Type B pancreatic cell (in vitro differentiated cells): Measurements from ENCODE around the gene YIF1A. TPM values are rescaled to one million over a fixed set of nuclear protein-coding genes. Genes with fewer than 3 reads are reported as not detected.

ENCODE experiments used
- DNase-seq: peaks from one replicate; pipeline ENCODE4 v3.0.0; 2021; ENCODE audit warnings: mixed read lengths; ENCODE audit not compliant: unreplicated experiment; ENCODE audit errors: extremely low spot score
- H3K27ac Mint-ChIP-seq: 2 replicates; pipeline ENCODE4 v1.8.0; 2021; ENCODE audit warnings: mild to moderate bottlenecking, mixed read lengths
- H3K27me3 Mint-ChIP-seq: 2 replicates; pipeline ENCODE4 v1.8.0; 2021; ENCODE audit warnings: mixed read lengths
- H3K36me3 Mint-ChIP-seq: 2 replicates; pipeline ENCODE4 v1.8.0; 2021; ENCODE audit warnings: mixed read lengths
- H3K4me1 Mint-ChIP-seq: one replicate; pipeline ENCODE4 v1.8.0; 2021; ENCODE audit warnings: mixed read lengths; ENCODE audit not compliant: unreplicated experiment
- H3K4me3 Mint-ChIP-seq: 2 replicates; pipeline ENCODE4 v1.8.0; 2021; ENCODE audit warnings: mild to moderate bottlenecking, mixed read lengths
- H3K9me3 Mint-ChIP-seq: 2 replicates; pipeline ENCODE4 v1.8.0; 2021; ENCODE audit warnings: mixed read lengths
- CTCF ChIP-seq: fragments of 200-600 bp; sonication (generic); conservative IDR thresholded peaks from 2 replicates; pipeline ENCODE4 v1.5.0; 2021; ENCODE audit warnings: antibody characterized with exemption, mild to moderate bottlenecking
- total RNA-seq: library from RNA; stranded (reverse); gene quantifications from 2 replicates; pipeline ENCODE4 v1.2.1, GENCODE V29; 2021; ENCODE audit warnings: low replicate concordance

YIF1A gene
- total RNA-seq, 1 donor from 2014 or later, result 87.0 TPM

GRCh38 chr11:66317322-66317722 is 28.4 kb upstream of the YIF1A start:
- Mint-ChIP-seq H3K4me3 (peak overlapping the region; percentile 78), H3K36me3 (no peaks in the 10 kb centered on the region), H3K27me3 (peaks cover 3% of the 10 kb centered on the region), H3K27ac (peak overlapping the region; percentile 62), H3K9me3 (peaks cover 6% of the 10 kb centered on the region), H3K4me1 (peaks cover 29% of the 10 kb centered on the region)
- TF ChIP-seq CTCF, result no peak
- no peak for DNase-seq

GRCh38 chr11:66316849-66317251 is 27.9 kb upstream of the YIF1A start, which contains the start of gene CD248:
Gene CD248, minus strand, starts transcription at chr11:66317044. Its CDS starts 17 bp downstream, at chr11:66317027.
- TF ChIP-seq CTCF, result no peak
- Mint-ChIP-seq H3K27me3 (peaks cover 3% of the 10 kb centered on the region), H3K36me3 (no peaks in the 10 kb centered on the region), H3K4me1 (peaks cover 29% of the 10 kb centered on the region), H3K4me3 (peak within 1 kb of the TSS; percentile 78), H3K27ac (peak within 1 kb of the TSS; percentile 62), H3K9me3 (peaks cover 6% of the 10 kb centered on the region)
- no peak for DNase-seq

DNA sequence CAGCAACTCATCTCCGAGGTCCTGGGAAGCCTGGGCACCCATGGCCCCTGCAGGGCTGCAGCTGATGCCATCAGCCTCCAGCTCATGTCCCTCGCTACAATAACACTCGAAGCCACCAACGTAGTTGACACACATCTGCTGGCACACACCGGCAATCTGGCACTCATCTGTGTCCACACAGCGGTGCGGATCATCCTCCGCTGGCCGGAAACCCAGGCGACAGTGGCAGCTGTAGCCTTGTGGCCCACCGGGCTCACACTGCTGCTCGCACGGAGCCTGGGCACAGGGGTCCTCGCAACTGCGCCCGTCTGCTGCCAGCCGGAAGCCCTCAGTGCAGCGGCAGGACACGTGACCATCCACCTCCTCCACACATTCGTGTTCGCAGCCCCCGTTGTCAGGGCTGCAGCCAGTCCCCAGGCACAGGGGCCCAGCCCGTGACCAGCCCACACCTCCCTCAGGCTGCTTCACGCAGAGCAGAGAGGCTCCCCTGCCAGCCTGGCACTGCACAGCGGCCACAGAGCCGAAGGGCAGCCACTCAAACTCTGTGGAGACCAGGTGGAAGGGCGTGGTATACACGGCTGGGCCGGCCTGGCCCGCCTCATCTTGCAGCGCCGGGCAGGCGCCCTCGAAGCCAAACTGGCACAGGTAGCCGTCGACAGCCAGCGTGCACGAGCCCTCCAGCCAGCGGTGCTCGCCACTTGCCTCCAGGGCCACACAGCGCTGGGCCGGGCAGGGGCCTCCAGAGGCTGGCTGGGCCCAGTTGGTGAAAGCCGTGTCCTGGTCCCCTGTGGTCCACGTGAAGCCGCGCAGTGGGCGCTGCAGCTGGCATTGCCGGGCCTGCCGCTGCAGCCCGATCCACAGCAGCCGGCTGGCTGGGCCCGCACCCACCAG is 27.2 kb upstream of the YIF1A start:
- no peak for TF ChIP-seq CTCF
- Mint-ChIP-seq H3K4me1 (peaks cover 29% of the 10 kb centered on the region), H3K9me3 (peaks cover 6% of the 10 kb centered on the region), H3K27ac (peak overlapping the region; percentile 40), H3K36me3 (no peaks in the 10 kb centered on the region), H3K27me3 (peaks cover 3% of the 10 kb centered on the region), H3K4me3 (peak overlapping the region; percentile 46)
- no peak for DNase-seq

GRCh38 chr11:66315498-66315885 is 26.5 kb upstream of the YIF1A start:
- no peak for DNase-seq
- Mint-ChIP-seq H3K27ac (peak overlapping the region; percentile 40), H3K4me3 (peak overlapping the region; percentile 74), H3K9me3 (peaks cover 6% of the 10 kb centered on the region), H3K36me3 (no peaks in the 10 kb centered on the region), H3K4me1 (peaks cover 29% of the 10 kb centered on the region), H3K27me3 (peaks cover 3% of the 10 kb centered on the region)
- no peak for TF ChIP-seq CTCF

- Mint-ChIP-seq H3K27me3 (peaks cover 3% of the 10 kb centered on the region), H3K36me3 (no peaks in the 10 kb centered on the region), H3K27ac (peak overlapping the region; percentile 40), H3K4me3 (peak overlapping the region; percentile 93), H3K4me1 (peaks cover 29% of the 10 kb centered on the region), H3K9me3 (peaks cover under 1% of the 10 kb centered on the region)
- no peak for TF ChIP-seq CTCF
- no peak for DNase-seq
Observed at GRCh38 chr11:66314561-66315497, 25.9 kb upstream of the YIF1A start.
